NCI-H2081 treated with DMSO at 0.1 percent for 48 hours (cell line): ENCODE data around the gene TTC16.

Experiments used
- DNase-seq: peaks from one replicate; lab custom pipeline; 2025; lab: John Stamatoyannopoulos, UW

Gene TTC16

DNA sequence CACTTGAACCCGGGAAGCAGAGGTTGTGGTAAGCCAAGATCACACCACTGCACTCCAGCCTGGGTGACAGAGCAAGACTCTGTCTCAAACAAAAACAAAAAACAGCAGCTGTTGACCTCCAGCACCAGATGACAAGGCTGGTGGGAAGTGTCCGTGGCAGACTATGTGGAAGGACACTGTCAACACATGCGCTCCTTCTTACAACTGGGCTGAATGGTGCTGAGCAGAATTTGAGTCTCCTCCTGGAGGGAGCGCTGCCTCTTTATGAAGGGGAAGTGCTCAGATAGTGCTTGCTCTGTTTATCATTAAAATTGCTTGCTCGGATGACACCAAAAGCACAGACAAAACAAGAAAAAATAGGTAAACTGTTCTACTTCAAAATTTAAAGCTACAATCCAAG, 18.3 kb upstream of the TTC16 start:
- DNase-seq = no peak

DNA sequence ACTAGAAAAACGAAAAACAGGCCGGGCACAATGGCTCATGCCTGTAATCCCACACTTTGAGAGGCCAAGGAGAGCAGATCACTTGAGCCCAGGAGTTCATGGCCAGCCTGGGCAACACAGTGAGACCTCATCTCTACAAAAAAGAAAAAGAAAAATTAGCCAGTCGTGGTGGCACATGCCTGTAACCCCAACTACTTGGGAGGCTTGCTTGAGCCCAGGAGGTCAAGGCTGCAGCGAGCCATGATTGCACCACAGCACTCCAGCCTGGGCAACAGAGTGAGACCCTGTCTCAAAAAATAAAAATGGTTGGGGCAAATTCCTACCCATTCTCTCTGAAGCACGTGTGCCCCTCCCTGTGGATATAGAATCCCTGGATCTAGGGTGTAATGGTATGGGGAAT, 17.5 kb upstream of the TTC16 start:
- DNase-seq = no peak

DNA sequence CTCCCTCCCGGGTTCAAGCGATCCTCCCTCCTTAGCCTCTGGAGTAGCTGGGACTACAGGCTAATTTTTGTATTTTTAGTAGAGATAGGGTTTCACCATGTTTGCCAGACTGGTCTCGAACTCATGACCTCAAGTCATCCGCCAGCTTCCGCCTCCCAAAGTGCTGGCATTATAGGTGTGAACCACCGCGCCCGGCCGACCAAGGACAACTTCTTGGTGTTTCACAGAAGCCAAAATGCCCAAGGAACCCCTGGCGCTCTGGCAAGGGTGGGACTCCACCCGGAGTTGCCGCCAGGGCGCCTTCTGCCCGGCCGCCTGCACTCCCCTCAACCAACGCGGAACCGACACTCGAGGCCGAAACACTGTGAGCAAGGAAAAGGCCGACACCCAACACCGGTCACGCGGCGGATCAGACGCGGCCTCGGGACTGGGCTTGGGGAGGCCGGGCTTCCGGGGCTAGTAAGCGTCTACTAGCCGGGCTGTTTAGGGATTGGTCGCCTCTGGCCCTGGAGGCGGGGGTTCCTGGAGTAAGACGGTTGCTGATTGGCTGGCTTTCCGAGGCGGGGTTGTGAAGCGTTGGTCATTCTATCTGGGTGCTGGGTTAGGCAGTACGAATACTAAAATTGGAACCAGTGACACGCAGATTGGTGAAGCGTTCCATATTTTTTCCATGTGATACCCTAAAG, 16.8 kb upstream of the TTC16 start:
- DNase-seq = no peak

DNA sequence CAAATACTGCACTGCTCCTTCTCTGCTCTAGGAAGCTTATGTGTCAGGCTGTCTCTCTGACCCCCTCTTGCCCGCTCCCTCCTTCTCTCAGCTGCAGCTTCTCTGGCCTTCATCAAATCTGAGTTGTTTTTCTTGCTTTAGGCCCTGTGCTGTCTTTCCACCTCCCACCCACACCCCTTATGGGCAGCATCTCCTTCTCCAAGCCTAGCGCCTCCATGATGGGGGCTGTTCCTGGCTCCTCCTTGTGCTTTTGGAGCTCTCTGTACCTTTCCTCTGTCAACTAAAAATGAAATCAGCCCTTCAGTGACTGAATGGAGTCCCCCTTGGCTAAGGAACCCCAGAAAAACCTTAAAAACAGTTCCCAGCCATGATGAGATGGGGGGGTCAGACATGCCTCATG, 15.7 kb upstream of the TTC16 start:
- DNase-seq = no peak

DNA sequence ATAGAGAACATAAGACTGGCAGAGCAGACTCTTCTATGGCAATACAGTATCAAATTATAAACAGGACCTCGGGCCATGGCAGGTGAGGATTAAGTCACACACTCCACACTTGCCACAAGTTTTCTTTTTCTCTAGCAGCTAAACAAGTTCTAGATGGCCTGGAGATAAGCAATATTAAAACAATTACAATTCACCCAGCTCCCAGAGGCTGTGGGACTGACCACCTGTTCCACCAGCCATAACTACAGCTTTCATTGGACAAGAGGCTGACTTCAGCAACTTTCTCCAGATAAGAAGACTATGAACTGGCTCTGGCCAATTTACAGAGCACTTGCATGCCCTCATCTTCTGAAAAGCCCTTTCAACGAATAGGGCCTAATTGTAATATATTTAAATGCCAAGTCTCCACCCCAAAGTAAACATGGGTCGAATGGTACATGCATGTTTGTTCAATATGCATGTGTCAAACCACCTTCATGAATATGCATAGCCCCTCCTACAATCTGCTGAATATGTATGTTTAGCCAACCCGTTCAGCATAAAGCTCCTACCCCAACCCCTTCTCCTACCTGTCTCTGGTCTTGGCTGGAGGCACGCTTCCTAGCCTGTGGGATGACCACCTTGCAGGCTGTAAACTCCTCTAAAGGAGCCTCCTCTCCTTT, 15.2 kb upstream of the TTC16 start:
- no peak for DNase-seq

DNA sequence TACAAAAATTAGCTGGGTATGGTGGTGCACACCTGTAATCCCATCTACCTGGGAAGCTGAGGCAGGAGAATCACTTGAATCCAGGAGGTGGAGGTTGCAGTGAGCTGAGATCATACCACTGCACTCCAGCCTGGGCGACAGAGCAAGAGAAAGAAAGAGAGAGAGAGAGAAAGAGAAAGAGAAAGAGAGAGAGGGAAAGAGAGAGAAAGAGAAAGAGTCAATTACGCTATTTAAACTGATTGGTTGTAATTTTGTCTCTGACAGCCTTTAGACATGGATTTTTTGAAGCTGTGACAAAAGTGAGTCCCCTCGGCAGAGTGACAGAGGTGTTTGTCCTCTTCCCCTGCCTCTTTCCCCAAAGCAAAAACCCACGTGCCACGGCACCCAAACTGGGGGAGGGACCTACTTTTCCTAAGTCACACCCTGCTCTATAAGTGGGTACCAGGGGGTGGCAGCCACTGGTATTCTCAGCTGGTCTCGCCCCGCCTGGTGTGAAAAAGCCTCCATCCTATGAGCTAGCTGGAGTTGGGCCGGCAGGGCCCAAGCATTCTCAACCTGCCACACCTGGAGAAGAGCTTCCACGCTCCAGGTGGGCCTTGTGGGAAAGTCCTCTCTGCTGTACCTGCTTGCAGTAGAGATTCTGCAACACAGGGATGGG, 12.5 kb upstream of the TTC16 start:
- no peak for DNase-seq

DNA sequence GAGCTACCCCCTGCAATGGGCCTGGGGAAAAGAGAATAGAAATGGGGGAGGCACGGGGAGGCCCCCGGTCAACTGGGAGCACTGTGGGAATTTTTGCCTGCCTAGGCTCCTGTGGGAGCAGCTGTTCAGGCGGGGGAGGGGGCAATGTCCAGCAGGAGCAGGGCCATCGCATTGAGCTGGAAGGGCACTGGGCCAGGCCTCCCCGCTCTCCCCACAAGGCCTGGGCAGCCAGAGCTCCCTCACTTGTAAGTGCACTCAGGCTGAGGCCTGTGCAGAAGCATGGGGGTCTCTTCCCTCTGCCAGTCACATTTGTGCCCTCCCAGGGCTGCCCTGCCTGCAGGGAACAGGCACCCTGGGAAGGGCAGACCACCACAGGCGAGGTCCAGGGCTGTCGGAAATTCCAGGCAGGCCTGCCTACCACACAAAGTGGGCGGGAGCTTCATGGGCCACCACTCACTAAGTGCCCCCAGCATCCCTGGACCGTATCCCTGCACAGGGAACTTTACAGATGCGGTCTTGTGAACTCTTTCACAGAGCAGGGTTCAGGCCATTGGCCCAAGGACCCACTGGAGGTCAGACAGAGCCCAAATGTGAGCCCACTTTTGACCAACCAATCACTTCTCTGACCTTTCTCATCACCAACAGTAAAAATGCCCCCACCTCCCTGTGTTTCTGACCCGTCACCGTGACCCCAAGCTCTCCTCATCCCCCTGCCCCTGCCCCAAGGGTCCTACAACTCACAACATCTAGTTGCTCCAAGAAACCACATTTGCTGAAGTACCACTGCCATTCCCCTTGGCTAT, 10.1 kb upstream of the TTC16 start:
- DNase-seq = no peak

DNA sequence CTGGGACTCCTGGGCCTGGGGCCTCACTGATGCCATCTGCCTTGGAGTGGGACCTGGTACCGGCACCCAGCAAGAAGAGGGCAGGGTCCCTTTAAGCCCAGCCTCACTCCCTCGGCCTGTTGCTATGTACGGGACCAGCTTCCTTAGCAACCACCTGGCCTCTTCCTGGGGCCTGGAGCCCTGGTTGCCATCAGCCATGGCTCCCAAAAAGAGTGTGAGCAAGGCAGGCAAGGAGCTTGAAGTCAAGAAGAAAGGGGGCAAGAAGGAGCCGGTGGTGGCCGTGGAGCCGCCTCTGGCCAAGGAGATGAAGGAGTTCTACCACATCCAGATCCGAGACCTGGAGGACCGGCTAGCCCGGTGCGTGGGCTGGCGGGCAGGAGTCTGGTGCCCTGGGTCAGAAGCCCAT, 9.0 kb upstream of the TTC16 start, which contains the start of gene CFAP157:
TSS of gene CFAP157 (plus strand) at position 153 of the 406 bp plus-strand sequence. CDS start at position 197, 44 bp downstream.
- no peak for DNase-seq

DNA sequence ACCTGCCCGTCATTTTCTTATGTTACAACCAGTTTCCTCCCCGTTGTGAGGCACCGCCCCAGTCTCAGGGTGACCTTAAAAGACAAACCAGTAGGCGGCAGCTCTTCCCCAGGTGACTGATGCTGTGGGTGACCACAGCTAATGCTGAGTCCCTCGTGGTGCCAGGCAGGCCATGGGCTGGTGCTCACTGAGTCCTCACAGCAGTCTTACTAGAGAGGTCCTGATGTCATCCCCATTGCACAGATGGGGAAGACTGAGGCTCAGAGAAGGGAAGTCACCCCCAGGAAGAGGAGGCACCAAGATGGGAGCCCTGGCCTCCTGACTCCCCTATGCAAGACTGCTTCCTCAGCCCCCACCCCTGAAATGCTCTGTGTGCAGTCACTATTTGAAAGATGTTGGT, 8.1 kb upstream of the TTC16 start:
- no peak for DNase-seq

DNA sequence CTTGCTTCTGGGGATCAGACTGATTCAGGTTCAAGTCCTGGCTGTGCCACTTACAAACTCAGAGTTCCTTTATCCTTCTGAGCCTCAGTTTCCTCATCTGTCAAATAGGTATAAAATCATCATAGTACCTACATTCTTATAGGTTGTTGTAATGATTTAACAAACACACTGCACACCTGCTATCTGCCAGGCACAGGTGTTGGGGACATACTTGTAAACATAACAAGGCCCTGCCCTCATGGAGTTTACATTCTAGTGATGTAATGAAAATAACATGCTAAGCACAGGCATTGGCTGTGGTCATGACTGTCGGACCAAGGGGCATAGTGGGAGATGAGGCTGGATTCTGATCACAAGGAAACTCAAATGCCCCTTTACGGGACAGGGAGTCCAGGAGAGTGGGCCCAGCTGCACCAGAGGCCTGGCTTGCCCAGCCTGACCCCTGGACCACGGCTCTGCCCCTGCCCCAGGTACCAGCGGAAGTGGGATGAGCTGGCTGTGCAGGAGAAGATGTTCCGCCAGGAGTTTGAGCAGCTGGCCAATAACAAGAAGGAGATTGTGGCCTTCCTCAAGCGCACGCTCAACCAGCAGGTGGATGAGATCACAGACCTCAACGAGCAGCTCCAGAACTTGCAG, 6.8 kb upstream of the TTC16 start:
- DNase-seq = no peak

DNA sequence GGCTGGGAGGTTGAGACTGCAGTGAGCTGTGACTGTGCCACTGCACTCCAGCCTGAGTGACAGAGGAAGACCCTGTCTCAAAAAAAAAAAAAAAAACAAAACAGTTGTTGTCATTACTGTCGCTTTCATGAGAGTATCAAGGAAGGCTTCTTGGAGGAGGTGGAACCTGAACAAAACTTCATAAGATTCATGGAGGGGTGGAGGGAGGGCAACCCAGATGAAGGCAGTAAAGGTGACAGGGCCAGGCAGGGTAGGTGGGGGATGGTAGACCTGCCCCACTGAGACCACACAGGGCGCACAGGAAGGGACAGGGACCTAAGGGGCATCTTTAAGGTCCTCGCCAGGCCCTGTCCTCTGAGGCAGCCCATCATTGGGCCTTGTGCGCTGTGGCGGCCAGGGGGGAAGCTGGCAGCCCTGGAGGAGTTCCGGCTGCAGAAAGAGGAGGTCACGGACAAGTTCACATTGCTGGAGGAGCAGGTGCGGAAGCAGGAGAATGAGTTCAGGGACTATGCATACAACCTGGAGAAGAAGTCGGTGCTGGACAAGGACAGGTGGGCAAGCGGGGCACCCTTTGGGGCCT, 5.6 kb upstream of the TTC16 start:
- no peak for DNase-seq

DNA sequence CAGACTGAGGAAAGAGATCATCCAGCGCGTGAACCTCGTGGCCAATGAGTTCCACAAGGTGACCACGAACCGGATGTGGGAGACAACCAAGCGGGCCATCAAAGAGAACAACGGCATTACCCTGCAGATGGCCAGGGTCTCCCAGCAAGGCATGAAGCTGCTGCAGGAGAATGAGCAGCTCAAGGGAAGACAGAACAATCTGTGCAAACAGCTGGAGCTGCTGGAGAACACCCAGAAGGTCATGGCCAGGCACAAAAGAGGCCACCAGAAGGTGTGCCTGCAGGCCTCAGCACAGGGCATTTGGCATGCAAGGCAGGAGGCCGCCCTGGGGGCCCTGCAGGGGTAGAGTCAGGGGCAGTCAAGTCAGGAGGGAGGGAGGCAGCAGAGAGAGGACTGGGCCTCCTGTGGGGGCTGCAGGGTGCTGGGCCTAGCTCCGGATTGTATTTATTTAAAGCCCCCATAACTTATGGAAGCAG, 4.6 kb upstream of the TTC16 start:
- DNase-seq = no peak

DNA sequence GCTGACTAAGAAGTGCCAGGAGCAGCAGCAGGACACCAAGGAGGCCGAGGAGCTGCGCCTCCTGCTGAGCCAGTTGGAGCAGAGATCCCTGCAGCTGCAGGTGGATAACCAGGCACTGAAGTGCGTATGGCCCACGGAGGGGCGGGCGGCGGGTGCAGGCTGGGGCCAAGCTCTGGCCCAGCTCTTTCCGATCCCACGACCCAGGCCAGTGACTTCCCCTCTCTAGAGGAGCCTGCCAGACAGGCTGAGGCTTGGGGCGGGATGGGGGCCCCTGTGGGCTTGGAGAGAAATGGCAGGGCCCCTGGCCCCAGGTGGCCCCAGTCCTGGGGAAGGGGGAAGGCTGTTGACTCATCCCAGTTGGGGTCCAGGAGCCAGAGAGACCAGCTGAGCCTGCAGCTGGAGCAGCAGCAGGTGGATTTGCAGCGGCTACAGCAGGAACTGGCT, 4.0 kb upstream of the TTC16 start:
- no peak for DNase-seq

DNA sequence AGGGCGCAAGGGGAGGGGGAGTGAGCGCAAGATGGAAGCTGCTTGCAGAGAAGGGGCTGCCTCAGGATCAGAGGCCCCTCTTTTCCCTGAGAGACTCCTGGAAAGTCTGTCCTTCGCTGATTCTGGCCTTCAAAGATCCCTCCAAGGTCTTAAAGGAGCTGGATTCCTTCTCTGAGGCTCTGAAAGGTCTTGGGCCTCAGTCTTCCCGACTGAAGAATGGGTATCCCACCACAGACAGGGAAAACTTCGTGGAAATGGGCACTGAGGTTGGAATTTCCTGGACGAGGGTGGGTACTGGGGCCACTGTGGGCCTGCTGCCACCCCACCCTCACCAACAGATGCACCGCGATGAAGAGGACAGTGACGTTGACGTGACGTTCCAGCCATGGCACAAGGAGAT, 3.5 kb upstream of the TTC16 start:
- no peak for DNase-seq

DNA sequence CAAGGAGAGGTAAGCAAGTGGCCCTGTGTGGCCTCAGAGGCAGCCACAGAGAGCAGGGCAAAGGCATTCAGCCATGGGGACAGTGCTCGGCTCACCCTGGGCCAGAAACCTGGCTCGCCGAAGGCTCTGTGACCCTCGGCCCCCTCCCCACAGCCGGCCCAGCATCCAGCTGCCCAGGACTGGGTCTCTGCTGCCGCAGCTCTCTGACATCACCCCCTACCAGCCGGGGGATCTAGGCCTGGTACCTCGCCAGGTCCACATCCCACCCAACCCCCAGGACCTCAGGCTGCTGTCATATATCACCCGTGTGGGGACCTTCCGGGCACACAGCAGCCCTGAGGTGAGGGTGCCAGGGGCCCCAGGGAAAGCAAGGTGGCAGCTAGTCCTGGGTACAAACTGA, 3.0 kb upstream of the TTC16 start:
- DNase-seq = no peak

DNA sequence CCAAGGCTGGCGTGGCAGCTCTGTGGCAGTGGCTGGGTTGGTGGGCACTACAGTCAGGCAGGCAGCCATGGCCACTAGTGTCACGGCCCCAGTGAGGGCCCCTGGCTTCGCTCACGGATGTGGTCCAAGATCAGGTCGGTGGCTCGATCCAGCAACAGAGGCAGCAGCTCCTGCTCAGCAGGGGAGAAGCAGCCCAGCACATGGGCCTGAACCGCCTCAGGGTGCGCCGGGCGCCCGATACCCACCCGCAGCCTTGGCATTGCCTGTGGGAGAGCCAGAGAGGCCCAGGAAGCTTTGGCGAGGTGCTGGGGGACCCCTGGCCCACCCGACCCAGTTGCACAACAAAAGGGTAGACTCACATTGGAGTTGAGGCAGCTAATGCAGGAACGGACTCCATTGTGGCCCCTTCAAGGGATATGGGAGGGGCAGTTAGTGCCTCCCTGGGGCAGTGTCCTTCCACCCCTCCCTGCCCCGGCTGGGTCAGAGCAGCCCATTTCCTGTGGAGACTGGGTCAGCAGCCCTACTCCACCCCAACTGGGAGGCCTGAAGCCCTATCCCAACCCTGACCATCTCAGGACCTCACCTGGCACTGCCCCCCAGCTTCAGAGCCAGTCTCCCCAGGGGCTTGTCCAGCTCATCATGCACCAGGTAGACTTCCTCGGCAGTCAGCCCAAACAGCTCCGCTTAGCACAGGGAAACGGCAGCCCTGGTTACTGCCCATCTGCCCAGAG, 1.7 kb upstream of the TTC16 start:
- no peak for DNase-seq

DNA sequence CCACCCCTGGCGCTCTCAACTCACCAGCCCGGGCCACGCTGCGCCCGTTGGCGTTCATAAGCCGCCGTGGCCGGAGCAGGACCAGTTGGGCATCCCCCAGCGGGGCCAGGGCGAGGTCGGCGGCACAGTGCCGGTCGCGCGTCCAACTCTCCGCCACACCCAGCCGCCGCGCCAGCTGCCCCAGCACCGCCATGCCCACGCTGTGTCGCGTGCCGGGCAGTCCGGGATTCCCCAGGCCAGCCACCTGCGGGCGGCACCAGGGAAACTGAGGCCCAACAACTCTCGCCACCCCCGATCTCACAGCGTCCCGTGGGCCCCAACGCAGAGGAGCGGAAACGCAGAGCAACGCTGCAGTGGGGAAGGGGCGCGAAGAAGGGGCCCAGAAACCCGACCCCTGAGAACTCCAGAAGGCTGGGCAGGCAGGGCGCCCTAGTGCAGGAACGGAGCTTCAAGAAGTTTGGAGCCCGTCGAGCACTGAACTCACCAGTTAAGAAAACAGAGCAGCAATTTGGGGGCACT, 869 bp upstream of the TTC16 start:
- no peak for DNase-seq

DNA sequence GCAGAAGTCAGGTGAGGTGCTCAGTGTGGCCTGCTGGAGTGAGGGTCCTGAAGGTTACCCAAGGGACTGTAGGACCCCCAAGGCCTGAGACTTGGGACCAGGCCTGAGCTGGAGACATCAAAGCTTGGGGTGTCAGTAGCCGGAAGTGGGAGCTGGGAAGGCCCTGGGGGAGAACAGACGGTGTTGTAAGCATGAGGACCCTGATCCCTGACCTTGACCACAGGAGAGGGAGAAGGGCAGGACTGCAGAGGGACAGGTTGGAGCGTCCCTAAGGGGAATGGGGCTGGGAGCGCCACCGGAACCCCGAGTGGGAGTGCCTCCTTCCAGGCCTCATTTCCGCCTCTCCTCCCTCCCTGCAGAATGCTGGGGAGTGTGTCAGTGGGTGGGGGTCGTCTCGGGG, 533 bp downstream of the TTC16 start:
- no peak for DNase-seq

DNA sequence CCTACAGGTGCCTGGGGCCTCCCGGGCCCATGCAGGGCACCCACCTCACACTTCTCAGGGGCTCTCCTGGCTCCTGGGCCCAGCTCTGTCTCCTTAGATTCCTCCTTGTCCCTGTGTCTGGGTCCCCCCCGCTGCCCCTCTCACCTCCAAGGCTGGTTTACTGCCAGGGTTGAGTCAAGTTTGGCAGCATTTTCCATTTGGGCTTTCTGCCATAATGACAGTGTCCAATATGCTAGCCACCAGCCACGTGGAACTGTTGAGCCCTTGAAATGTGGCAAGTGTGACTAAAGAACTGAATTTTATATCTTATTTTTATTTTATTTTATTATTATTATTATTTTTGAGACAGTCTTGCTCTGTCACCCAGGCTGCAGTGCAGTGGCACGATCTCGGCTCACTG, 1.9 kb downstream of the TTC16 start:
- no peak for DNase-seq

DNA sequence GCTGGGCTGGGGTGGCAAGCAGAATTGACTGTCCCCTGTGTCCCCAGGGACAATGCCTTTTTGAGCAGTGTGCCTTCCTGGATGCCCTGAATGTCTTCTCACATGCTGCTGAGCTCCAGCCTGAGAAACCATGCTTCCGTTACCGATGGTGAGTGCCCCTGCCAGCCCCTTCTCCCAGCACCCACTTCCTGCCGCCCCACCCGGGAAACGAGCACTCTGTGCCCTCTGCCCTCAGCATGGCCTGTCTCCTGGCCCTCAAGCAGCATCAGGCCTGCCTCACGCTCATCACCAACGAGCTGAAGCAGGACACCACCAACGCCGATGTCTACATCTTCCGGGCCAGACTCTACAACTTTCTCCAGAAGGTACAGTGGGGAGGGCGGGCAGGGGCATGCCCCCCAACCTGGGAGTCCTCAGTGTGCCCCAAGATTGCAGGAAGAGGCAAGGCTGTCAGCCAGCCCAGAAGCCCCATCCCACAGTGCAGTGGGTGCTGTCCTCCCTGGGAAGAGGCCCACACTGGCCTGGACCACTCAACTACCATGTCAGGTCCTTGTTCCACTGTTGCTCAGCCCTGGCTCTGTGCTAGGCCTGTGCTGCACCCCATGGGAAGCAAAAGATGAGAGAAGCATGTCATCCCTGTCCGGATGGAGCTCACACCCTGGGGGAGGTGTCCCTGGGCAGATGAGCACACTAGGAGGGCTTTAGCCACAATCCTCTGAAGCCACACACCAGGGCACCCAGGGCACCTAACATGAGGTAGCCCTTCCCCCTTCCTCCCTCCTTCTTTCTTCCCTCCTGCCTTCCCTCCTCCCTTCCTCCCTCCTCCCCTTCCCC, 4.4 kb downstream of the TTC16 start:
- no peak for DNase-seq
